Endothelial cell of umbilical vein (primary cell): Measurements from ENCODE around the gene VAC14.

ENCODE experiments used
- CTCF ChIP-seq, 2 donors: IDR thresholded peaks; 1 replicate in 1 of 2; 2 replicates in 1 of 2; pipeline ENCODE4 v1.5.1; 2011; ENCODE audit warnings: low read length in 2 of 2, mild to moderate bottlenecking in 2 of 2, moderate library complexity in 2 of 2, control low read depth in 1 of 2, inconsistent platforms in 1 of 2, low read depth in 1 of 2; ENCODE audit not compliant: insufficient read depth in 1 of 2; ENCODE audit errors: extremely low read depth in 1 of 2
- POLR2A ChIP-seq: IDR thresholded peaks from 2 replicates; pipeline ENCODE4 v1.6.1; 2012; ENCODE audit warnings: low read depth, mild to moderate bottlenecking, control low read depth, low read length

- TF ChIP-seq CTCF (IDR thresholded peaks at IDR 0.05; ENCODE audit: extremely low read depth in 1 of 2, insufficient read depth in 1 of 2, low read depth in 1 of 2, low read length in 2 of 2) (no peak), POLR2A (no peak)
Measured at GRCh38 chr16:70691223-70692129, 109.5 kb downstream of the VAC14 start.
